Measurements from ENCODE around the gene PHLDB3.
"Not testable (repeated sequence)": the region's sequence is repeated elsewhere in the genome, so short reads cannot be mapped to it uniquely, and the experiment has no call there.

Gene PHLDB3

GRCh38 chr19:43526884-43527859 is 22.6 kb upstream of the PHLDB3 start, which contains the start of gene ETHE1:
ETHE1 (minus strand) TSS chr19:43527201; CDS start chr19:43527177, 24 bp downstream.
- H3K36me3 ChIP-seq = no peaks in the 10 kb centered on the region
- no peaks in the 10 kb centered on the region for H3K9me3 ChIP-seq
- H3K27me3 ChIP-seq = no peaks in the 10 kb centered on the region
- TF ChIP-seq CTCF (IDR thresholded peaks at IDR 0.05) = no peak
- peak within 1 kb of the TSS; percentile 87 to 91 for H3K27ac ChIP-seq
- intact Hi-C loops (cut with DNase I; ENCODE audit: low total_unique reads) = loop anchor here (5.0 kb wide), 1 partner anchor 70 kb away; the partner anchor contains the start of genes IRGQ and ZNF576
- H3K4me3 ChIP-seq = peak within 1 kb of the TSS; percentile 92 to 94
- peaks cover 0 to 31% (median 18%) of the 10 kb centered on the region in 4 donors for H3K4me1 ChIP-seq
- peak; percentile 83 to 92 for DNase-seq

- peaks cover 0 to 30% (median 17%) of the 10 kb centered on the region in 4 donors for H3K4me1 ChIP-seq
- DNase-seq = peak; percentile 43 to 74
- H3K36me3 ChIP-seq = no peaks in the 10 kb centered on the region
- TF ChIP-seq CTCF (IDR thresholded peaks at IDR 0.05) = no peak
- intact Hi-C loops (cut with DNase I; ENCODE audit: low total_unique reads) = loop anchor here (5.0 kb wide), 1 partner anchor 71 kb away; the partner anchor contains the start of genes IRGQ and ZNF576
- peak overlapping the region; percentile 92 to 94 for H3K4me3 ChIP-seq
- no peaks in the 10 kb centered on the region for H3K27me3 ChIP-seq
- no peaks in the 10 kb centered on the region for H3K9me3 ChIP-seq
- H3K27ac ChIP-seq = peak overlapping the region; percentile 87 to 91
Observed at GRCh38 chr19:43525836-43526771, 21.6 kb upstream of the PHLDB3 start.

GRCh38 chr19:43524922-43525835 is 20.6 kb upstream of the PHLDB3 start:
- Histone ChIP-seq H3K27me3 (no peaks in the 10 kb centered on the region), H3K27ac (peak overlapping the region; percentile 87 to 91), H3K36me3 (no peaks in the 10 kb centered on the region), H3K9me3 (no peaks in the 10 kb centered on the region), H3K4me3 (peak overlapping the region; percentile 92 to 94), H3K4me1 (peaks cover 0 to 30% (median 17%) of the 10 kb centered on the region in 4 donors)
- no peak for TF ChIP-seq CTCF (IDR thresholded peaks at IDR 0.05)
- peak; percentile 82 to 85 for DNase-seq
- intact Hi-C loops (cut with DNase I; ENCODE audit: low total_unique reads) = loop anchor here (5.0 kb wide), 1 partner anchor 72 kb away; the partner anchor contains the start of genes IRGQ and ZNF576

- H3K27ac ChIP-seq; H3K27me3 ChIP-seq; H3K36me3 ChIP-seq; intact Hi-C loops (cut with DNase I; ENCODE audit: low total_unique reads); H3K9me3 ChIP-seq; DNase-seq; H3K4me3 ChIP-seq: not testable (repeated sequence)
- peaks cover 0 to 30% (median 17%) of the 10 kb centered on the region in 4 donors for H3K4me1 ChIP-seq
Observed at GRCh38 chr19:43523696-43524095, 19.1 kb upstream of the PHLDB3 start.

GRCh38 chr19:43522929-43523328 is 18.4 kb upstream of the PHLDB3 start:
- H3K4me3 ChIP-seq = no peak overlapping the region
- peaks cover 0 to 27% (median 14%) of the 10 kb centered on the region in 4 donors for H3K4me1 ChIP-seq
- intact Hi-C loops (cut with DNase I; ENCODE audit: low total_unique reads) = no loop called here
- no peak overlapping the region for H3K27ac ChIP-seq
- no peaks in the 10 kb centered on the region for H3K9me3 ChIP-seq
- no peaks in the 10 kb centered on the region for H3K36me3 ChIP-seq
- DNase-seq = no peak
- TF ChIP-seq CTCF (IDR thresholded peaks at IDR 0.05) = no peak
- H3K27me3 ChIP-seq = no peaks in the 10 kb centered on the region
